IMR-90 (cell line): ENCODE measurements around the gene DYRK1A. TPM values are rescaled to one million over a fixed set of nuclear protein-coding genes. Genes with fewer than 3 reads are reported as not detected.

ENCODE experiments used
- ATAC-seq: fragments of 200-7000 bp; cut with Tn5 transposase; 2 replicates; pipeline ENCODE4 v1.9.1; 2020; ENCODE audit warnings: low read depth, mild to moderate bottlenecking, moderate library complexity
- BruUV-seq: library from RNA; stranded (reverse); fragments of 400-500 nt; replicated peaks from 2 replicates; lab custom pipeline; 2021; lab: Mats Ljungman, UMichigan
- CTCF ChIA-PET: fragments of 300-600 bp; formaldehyde crosslinking; extraction: SDS; loops from one replicate; lab custom pipeline; 2021; ENCODE audit warnings: antibody characterized with exemption; lab: Yijun Ruan, JAX
- POLR2A ChIA-PET: fragments of 300-600 bp; sonication (Branson Sonifier 250); formaldehyde crosslinking; loops from one replicate; lab custom pipeline; 2022; ENCODE audit warnings: antibody characterized with exemption; ENCODE audit not compliant: unreplicated experiment; lab: Charles Lee
- DNase-seq: peaks from one replicate; pipeline ENCODE4 v3.0.0; 2013
- H2AFZ ChIP-seq: replicated peaks from 2 replicates; pipeline ENCODE3; 2013; ENCODE audit warnings: low read length, mild to moderate bottlenecking; ENCODE audit not compliant: poor library complexity
- H2AK5ac ChIP-seq: 2 replicates; pipeline ENCODE4 v1.6.1; 2013; ENCODE audit warnings: low read depth, low read length, inconsistent platforms
- H2AK9ac ChIP-seq: replicated peaks from 2 replicates; pipeline ENCODE3; 2013; ENCODE audit warnings: mild to moderate bottlenecking, low read depth, low read length, moderate library complexity; ENCODE audit not compliant: poor library complexity
- H2BK120ac ChIP-seq: 2 replicates; pipeline ENCODE4 v1.6.1; 2013; ENCODE audit warnings: low read depth, low read length, inconsistent platforms
- H2BK15ac ChIP-seq: 3 replicates; pipeline ENCODE4 v1.6.1; 2013; ENCODE audit warnings: low read depth, low read length, inconsistent platforms
- H2BK20ac ChIP-seq: 2 replicates; pipeline ENCODE4 v1.6.1; 2013; ENCODE audit warnings: low read depth, mild to moderate bottlenecking, inconsistent platforms, low read length, moderate library complexity
- H2BK5ac ChIP-seq: 2 replicates; pipeline ENCODE4 v1.6.1; 2013; ENCODE audit warnings: mild to moderate bottlenecking, low read depth, low read length, inconsistent platforms; ENCODE audit not compliant: poor library complexity, severe bottlenecking
- H3K14ac ChIP-seq: replicated peaks from 2 replicates; pipeline ENCODE4 v1.6.1; 2013; ENCODE audit warnings: low read depth, low read length, inconsistent platforms
- H3K18ac ChIP-seq: 2 replicates; pipeline ENCODE4 v1.6.1; 2013; ENCODE audit warnings: low read depth, low read length, control low read depth
- H3K23ac ChIP-seq: 2 replicates; pipeline ENCODE4 v1.6.1; 2013; ENCODE audit warnings: low read depth, low read length, inconsistent platforms
- H3K27ac ChIP-seq: 2 replicates; pipeline ENCODE4 v1.5.1; 2013; ENCODE audit warnings: mild to moderate bottlenecking, control low read depth, low read length; ENCODE audit not compliant: insufficient read depth
- H3K27me3 ChIP-seq: 2 replicates; pipeline ENCODE4 v1.6.1; 2013; ENCODE audit warnings: low read length; ENCODE audit not compliant: control insufficient read depth, insufficient read depth
- H3K36me3 ChIP-seq: 2 replicates; pipeline ENCODE4 v1.6.1; 2013; ENCODE audit warnings: low read length, mixed read lengths; ENCODE audit not compliant: control insufficient read depth, insufficient read depth
- H3K4ac ChIP-seq: 2 replicates; pipeline ENCODE4 v1.6.1; 2013; ENCODE audit warnings: low read depth, low read length, inconsistent platforms
- H3K4me1 ChIP-seq: 2 replicates; pipeline ENCODE4 v1.6.1; 2013; ENCODE audit warnings: low read length, mixed read lengths; ENCODE audit not compliant: control insufficient read depth, insufficient read depth
- H3K4me2 ChIP-seq: 2 replicates; pipeline ENCODE4 v1.6.1; 2013; ENCODE audit warnings: low read depth, mild to moderate bottlenecking, control low read depth, low read length, moderate library complexity
- H3K4me3 ChIP-seq: 2 replicates; pipeline ENCODE4 v1.5.1; 2013; ENCODE audit warnings: low read depth, mild to moderate bottlenecking, control low read depth, low read length, moderate library complexity; ENCODE audit not compliant: insufficient read depth
- H3K56ac ChIP-seq: 2 replicates; pipeline ENCODE4 v1.6.1; 2013; ENCODE audit warnings: low read length, inconsistent platforms; ENCODE audit not compliant: insufficient read depth; ENCODE audit errors: extremely low read depth
- H3K79me1 ChIP-seq, 2 experiments: 2 replicates each; pipeline ENCODE4 v1.6.1; 2013; ENCODE audit warnings: low read length in 2 of 2, inconsistent platforms in 1 of 2, low read depth in 1 of 2
- H3K9ac ChIP-seq: 2 replicates; pipeline ENCODE4 v1.6.1; 2013; ENCODE audit warnings: low read depth, low read length, control low read depth
- H3K9me1 ChIP-seq: 2 replicates; pipeline ENCODE4 v1.6.1; 2013; ENCODE audit warnings: low read length, inconsistent platforms; ENCODE audit not compliant: insufficient read depth
- H3K9me3 ChIP-seq: 2 replicates; pipeline ENCODE4 v1.6.1; 2013; ENCODE audit warnings: low read length; ENCODE audit not compliant: control insufficient read depth, insufficient read depth
- H4K20me1 ChIP-seq: 2 replicates; pipeline ENCODE4 v1.6.1; 2013; ENCODE audit warnings: low read length, inconsistent platforms; ENCODE audit not compliant: insufficient read depth
- H4K5ac ChIP-seq: 2 replicates; pipeline ENCODE4 v1.6.1; 2013; ENCODE audit warnings: mild to moderate bottlenecking, low read depth, low read length, control low read depth
- H4K8ac ChIP-seq, 2 experiments: 2 replicates each; pipeline ENCODE4 v1.6.1; 2013; ENCODE audit warnings: low read depth in 2 of 2, low read length in 2 of 2, control low read depth in 1 of 2, inconsistent platforms in 1 of 2
- H4K91ac ChIP-seq: 2 replicates; pipeline ENCODE4 v1.6.1; 2013; ENCODE audit warnings: low read depth, low read length, inconsistent platforms; ENCODE audit not compliant: insufficient read depth
- CEBPB ChIP-seq: IDR thresholded peaks from 2 replicates; pipeline ENCODE4 v1.6.1; 2012; ENCODE audit warnings: low read depth, low read length, improper control_type of control experiment
- CHD1 ChIP-seq: IDR thresholded peaks from 2 replicates; pipeline ENCODE4 v1.6.1; 2012; ENCODE audit warnings: low read depth, low read length, improper control_type of control experiment
- MAFK ChIP-seq: IDR thresholded peaks from 2 replicates; pipeline ENCODE4 v1.6.1; 2012; ENCODE audit warnings: low read depth, low read length, improper control_type of control experiment
- MAZ ChIP-seq: IDR thresholded peaks from 2 replicates; pipeline ENCODE4 v1.6.1; 2012; ENCODE audit warnings: low read depth, mild to moderate bottlenecking, low read length, improper control_type of control experiment, moderate library complexity, borderline replicate concordance
- NFE2L2 ChIP-seq: fragments of 150-350 bp; IDR thresholded peaks from 2 replicates; pipeline ENCODE4 v1.6.1; 2016; ENCODE audit warnings: low read depth, mild to moderate bottlenecking, low read length
- RAD21 ChIP-seq: IDR thresholded peaks from 2 replicates; pipeline ENCODE4 v1.6.1; 2012; ENCODE audit warnings: low read length, improper control_type of control experiment
- SMC3 ChIP-seq: fragments of 150-350 bp; IDR thresholded peaks from 2 replicates; pipeline ENCODE4 v1.6.1; 2016; ENCODE audit warnings: low read depth, mild to moderate bottlenecking, antibody characterized with exemption, low read length, moderate library complexity
- WGBS, 2 experiments: methylation state at CpG; one replicate each; pipeline versions ENCODE4 v1.1.5 to v1.1.7; 2013; ENCODE audit warnings: missing lambda C conversion rate in 2 of 2; ENCODE audit not compliant: insufficient read length in 1 of 2; ENCODE audit errors: extremely low coverage in 2 of 2; 5-methylcytosine and 5-hydroxymethylcytosine counted together
- dilution Hi-C: fragments of 300-500 bp; cut with HindIII; formaldehyde crosslinking; loops from one replicate; pipeline ENCODE4 v1.14.3; 2018; ENCODE audit warnings: low sequenced_read_pairs; ENCODE audit not compliant: unreplicated experiment
- in situ Hi-C: fragments of 300-500 bp; cut with MboI; formaldehyde crosslinking; loops from 3 replicates; pipeline ENCODE4 v1.14.3; 2019; ENCODE audit warnings: low sequenced_read_pairs, inconsistent platforms, mixed read lengths
- intact Hi-C: fragments of 100-400 bp; cut with micrococcal nuclease; formaldehyde crosslinking; loops from 2 replicates; pipeline ENCODE4 v1.10.0; 2022
- polyA plus RNA-seq, 3 experiments: library from polyadenylated mRNA; depleted of rRNA; stranded (reverse); fragments of >200 nt; gene quantifications; 2 replicates each; pipeline ENCODE4 v1.2.3, GENCODE V29; 2012; ENCODE audit warnings: low replicate concordance in 1 of 3
- total RNA-seq: library from RNA; depleted of rRNA; stranded (reverse); fragments of >200 nt; gene quantifications from 2 replicates; pipeline ENCODE4 v1.2.3, GENCODE V29; 2012
- TF ChIP-seq, protein P1 (sequence below): fragments of 150-350 bp; IDR thresholded peaks from 2 replicates; pipeline ENCODE4 v1.6.1; 2017; ENCODE audit warnings: mild to moderate bottlenecking, antibody characterized with exemption, low read length, low read depth
- TF ChIP-seq, protein P2 (sequence below): fragments of 150-350 bp; IDR thresholded peaks from 2 replicates; pipeline ENCODE4 v1.6.1; 2016; ENCODE audit warnings: low read depth, mild to moderate bottlenecking, low read length, moderate library complexity, borderline replicate concordance
- TF ChIP-seq, protein P3 (sequence below): conservative IDR thresholded peaks from 2 replicates; pipeline ENCODE4 v1.5.1; 2012; ENCODE audit warnings: mild to moderate bottlenecking, low read depth, low read length, improper control_type of control experiment

DYRK1A gene
- total and polyA plus RNA-seq, 2 of the 4 experiments (the other 2 are of a cell fraction): 18.6 to 50.5 TPM

DNA sequence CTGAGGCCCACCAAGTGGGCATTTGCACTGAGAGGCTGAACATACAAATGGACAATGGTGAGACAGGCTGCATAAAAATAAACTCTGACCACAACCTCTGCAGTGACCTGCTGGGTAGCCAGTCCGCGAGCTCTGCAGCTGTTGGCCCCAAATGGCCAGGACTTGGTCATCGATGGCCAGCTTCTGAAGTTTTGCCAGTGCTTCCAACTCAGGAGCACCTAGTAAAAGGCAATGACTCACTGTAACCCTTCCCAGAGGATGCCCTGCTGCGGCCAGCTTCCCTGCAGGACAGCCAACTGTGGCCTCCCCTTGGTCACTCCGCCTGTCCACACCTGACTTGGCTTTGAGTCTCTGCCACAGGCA lies 185.4 kb downstream of the DYRK1A start:
- no peaks in the 10 kb centered on the region for H4K20me1 ChIP-seq
- POLR2A ChIA-PET: no interaction called here

More for the DNA sequence above, 185.4 kb downstream of the DYRK1A start:
- Histone ChIP-seq H3K4ac (no peak overlapping the region), H3K4me1 (peaks cover 5% of the 10 kb centered on the region; the same call in 1 of the 2 replicates), H3K18ac (no peak overlapping the region), H2BK120ac (no peak overlapping the region), H3K27me3 (peaks cover 13% of the 10 kb centered on the region), H3K4me3 (no peak overlapping the region), H2BK15ac (no peak overlapping the region), H3K56ac (no peak overlapping the region), H3K79me1 (no peaks in the 10 kb centered on the region), H3K9me3 (no peaks in the 10 kb centered on the region), H4K5ac (no peak overlapping the region), H3K9ac (no peak overlapping the region), H4K91ac (no peak overlapping the region), H3K9me1 (no peaks in the 10 kb centered on the region), H2AK5ac (no peak overlapping the region), H2AK9ac (no peak overlapping the region), H2BK20ac (no peak overlapping the region), H2BK5ac (no peak overlapping the region), H3K36me3 (no peaks in the 10 kb centered on the region), H2AFZ (peak overlapping the region; percentile 44), H3K27ac (no peak overlapping the region), H3K23ac (no peak overlapping the region), H3K14ac (no peak overlapping the region), H4K8ac (no peak overlapping the region), H3K4me2 (no peak overlapping the region)
- intact Hi-C loops (no loop called here), in situ Hi-C loops (no loop called here), dilution Hi-C loops (no loop called here)
- TF ChIP-seq, protein P1, sequence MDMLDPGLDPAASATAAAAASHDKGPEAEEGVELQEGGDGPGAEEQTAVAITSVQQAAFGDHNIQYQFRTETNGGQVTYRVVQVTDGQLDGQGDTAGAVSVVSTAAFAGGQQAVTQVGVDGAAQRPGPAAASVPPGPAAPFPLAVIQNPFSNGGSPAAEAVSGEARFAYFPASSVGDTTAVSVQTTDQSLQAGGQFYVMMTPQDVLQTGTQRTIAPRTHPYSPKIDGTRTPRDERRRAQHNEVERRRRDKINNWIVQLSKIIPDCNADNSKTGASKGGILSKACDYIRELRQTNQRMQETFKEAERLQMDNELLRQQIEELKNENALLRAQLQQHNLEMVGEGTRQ: no peak
- TF ChIP-seq, protein P2, sequence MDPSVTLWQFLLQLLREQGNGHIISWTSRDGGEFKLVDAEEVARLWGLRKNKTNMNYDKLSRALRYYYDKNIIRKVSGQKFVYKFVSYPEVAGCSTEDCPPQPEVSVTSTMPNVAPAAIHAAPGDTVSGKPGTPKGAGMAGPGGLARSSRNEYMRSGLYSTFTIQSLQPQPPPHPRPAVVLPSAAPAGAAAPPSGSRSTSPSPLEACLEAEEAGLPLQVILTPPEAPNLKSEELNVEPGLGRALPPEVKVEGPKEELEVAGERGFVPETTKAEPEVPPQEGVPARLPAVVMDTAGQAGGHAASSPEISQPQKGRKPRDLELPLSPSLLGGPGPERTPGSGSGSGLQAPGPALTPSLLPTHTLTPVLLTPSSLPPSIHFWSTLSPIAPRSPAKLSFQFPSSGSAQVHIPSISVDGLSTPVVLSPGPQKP: no peak
- TF ChIP-seq MAFK: no peak
- no peak for TF ChIP-seq SMC3
- TF ChIP-seq, protein P3, sequence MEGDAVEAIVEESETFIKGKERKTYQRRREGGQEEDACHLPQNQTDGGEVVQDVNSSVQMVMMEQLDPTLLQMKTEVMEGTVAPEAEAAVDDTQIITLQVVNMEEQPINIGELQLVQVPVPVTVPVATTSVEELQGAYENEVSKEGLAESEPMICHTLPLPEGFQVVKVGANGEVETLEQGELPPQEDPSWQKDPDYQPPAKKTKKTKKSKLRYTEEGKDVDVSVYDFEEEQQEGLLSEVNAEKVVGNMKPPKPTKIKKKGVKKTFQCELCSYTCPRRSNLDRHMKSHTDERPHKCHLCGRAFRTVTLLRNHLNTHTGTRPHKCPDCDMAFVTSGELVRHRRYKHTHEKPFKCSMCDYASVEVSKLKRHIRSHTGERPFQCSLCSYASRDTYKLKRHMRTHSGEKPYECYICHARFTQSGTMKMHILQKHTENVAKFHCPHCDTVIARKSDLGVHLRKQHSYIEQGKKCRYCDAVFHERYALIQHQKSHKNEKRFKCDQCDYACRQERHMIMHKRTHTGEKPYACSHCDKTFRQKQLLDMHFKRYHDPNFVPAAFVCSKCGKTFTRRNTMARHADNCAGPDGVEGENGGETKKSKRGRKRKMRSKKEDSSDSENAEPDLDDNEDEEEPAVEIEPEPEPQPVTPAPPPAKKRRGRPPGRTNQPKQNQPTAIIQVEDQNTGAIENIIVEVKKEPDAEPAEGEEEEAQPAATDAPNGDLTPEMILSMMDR: no peak
- TF ChIP-seq CEBPB: no peak
- no peak for TF ChIP-seq NFE2L2
- TF ChIP-seq MAZ: no peak
- no peak for TF ChIP-seq RAD21
- TF ChIP-seq CHD1: no peak
- no peak for ATAC-seq
- no TSS peak for BruUV-seq
- WGBS, 2 experiments: 80% methylated on average over 1 of the region's 5 CpGs; no CpG with 5 or more reads in 1 of the 2 experiments
- CTCF ChIA-PET: no interaction called here
- DNase-seq: no peak
